Upper lobe of right lung (tissue), 1 donor: ENCODE data around the gene AIP. TPM values are rescaled to one million over a fixed set of nuclear protein-coding genes. Genes with fewer than 3 reads are reported as not detected.

Source experiments
- ATAC-seq: fragments of 200-7000 bp; cut with Tn5 transposase; one replicate; pipeline ENCODE4 v1.9.1; 2020; ENCODE audit warnings: mild to moderate bottlenecking, moderate library complexity
- DNase-seq: peaks from one replicate; pipeline ENCODE4 v3.0.0-alpha.2; 2020
- H3K27ac ChIP-seq: fragments of 200-600 bp; one replicate; pipeline ENCODE4 v1.8.0; 2022
- H3K27me3 ChIP-seq: fragments of 200-600 bp; one replicate; pipeline ENCODE4 v1.8.0; 2022; ENCODE audit warnings: mild to moderate bottlenecking
- H3K36me3 ChIP-seq: fragments of 200-600 bp; one replicate; pipeline ENCODE4 v1.8.0; 2022
- H3K4me1 ChIP-seq: fragments of 200-600 bp; one replicate; pipeline ENCODE4 v1.8.0; 2022
- H3K4me3 ChIP-seq: fragments of 200-600 bp; one replicate; pipeline ENCODE4 v1.8.0; 2022; ENCODE audit warnings: mild to moderate bottlenecking
- H3K9me3 ChIP-seq: fragments of 200-600 bp; one replicate; pipeline ENCODE4 v1.8.0; 2022
- intact Hi-C: fragments of 100-400 bp; cut with DNase I; formaldehyde crosslinking; loops from one replicate; pipeline ENCODE4 v1.11.0; 2022
- total RNA-seq: library from RNA; stranded (reverse); fragmentation: NEBNext Ultra II Directional; extraction: Animal tissue kit (Norgen Biotek cat#: 25700); gene quantifications from one replicate; pipeline ENCODE4 v1.2.1, GENCODE V29; 2021
- TF ChIP-seq, protein P1 (sequence below): fragments of 200-600 bp; IDR thresholded peaks from one replicate; pipeline ENCODE4 v1.8.0; 2022; ENCODE audit warnings: antibody characterized with exemption
- donor health status: DM: no; HTN: yes; CAD: no; lungs with severe emphysema.

AIP gene
- total RNA-seq, 1 donor from 2014 or later = 87.0 TPM

DNA sequence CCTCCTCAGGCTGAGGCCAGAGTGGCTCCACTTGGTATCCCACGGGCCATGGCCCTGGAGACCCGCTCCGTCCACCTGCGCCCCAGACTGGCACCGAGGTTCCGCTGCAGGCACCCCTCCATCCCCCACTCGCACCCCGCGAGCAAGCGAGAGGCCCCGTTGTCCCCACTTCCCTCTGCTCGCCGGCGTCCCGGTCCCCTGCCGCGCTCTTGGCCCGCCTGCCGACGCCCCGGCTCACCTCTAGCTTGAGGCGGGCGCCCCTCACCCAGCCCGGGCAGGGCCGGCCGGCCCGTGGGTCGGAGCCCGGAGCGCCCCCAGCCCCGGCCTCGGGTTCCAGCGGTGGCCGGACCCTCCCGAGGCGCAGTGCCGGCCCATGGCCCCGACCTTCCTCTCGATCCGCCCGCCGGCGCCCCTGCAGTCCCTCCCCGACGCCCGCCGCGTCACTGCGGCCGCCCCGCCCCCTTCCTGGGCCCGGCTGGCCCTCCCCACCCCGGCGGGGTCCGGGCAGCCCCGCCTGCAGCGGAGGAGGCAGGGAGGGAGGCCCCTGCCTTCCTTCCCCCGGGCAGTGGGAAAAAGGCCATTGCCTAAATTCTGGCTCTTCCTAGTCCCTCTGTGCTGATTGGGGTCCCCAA lies 22.2 kb downstream of the AIP start, which contains the start of gene PITPNM1:
Gene PITPNM1, minus strand, starts transcription at position 414 of the 632 bp plus-strand sequence. CDS start 1,183 bp downstream, outside the sequence.
- intact Hi-C loops = loop anchor here (10.0 kb wide), 1 partner anchor 100 kb away; the partner anchor contains the start of genes PPP1CA and TBC1D10C

DNA sequence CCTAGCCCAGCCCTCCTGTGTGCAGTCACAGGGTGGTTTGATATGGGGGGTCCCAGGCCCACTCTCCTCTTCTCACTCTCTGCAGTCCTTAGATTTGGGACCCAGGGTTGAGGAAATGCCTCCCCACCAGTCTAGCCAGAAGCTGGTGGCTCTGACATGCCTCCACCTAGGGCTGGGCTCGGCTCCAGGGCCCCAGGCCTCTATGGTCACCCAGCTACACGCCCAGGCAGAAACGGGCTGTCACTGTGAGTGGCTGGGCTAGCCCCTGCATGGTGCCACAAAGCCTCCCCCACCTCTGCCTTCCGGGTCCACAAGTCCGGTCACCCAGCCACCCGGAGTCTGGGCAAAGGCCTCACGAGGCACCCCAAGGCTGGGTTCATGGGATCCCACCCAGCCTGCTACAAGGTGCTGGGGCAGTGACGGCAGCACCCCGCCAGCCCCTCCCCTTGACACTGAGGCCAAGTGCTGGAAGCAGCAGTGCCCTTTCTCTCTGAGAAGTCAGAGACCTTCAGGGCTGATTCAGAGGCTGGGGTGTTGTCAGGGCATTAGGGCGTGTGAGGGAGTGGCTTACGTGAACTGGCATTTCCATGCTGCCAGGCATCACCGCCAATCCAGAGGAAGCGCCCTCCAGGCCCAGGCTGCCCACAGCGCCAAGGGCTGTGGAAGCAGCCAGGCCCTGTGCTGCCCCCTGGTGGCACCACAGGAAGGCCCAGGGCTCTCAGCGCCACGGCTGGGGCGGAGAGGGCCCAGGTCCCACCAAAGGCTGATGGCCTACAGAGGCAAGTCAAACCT lies 23.0 kb downstream of the AIP start:
- H3K4me1 ChIP-seq = peaks cover 35% of the 10 kb centered on the region
- peak overlapping the region; percentile 87 for H3K4me3 ChIP-seq
- peak; percentile 74 for ATAC-seq
- intact Hi-C loops = loop anchor here (10.0 kb wide), 1 partner anchor 101 kb away; the partner anchor contains the start of genes PPP1CA and TBC1D10C
- no peaks in the 10 kb centered on the region for H3K27me3 ChIP-seq
- TF ChIP-seq, protein P1, sequence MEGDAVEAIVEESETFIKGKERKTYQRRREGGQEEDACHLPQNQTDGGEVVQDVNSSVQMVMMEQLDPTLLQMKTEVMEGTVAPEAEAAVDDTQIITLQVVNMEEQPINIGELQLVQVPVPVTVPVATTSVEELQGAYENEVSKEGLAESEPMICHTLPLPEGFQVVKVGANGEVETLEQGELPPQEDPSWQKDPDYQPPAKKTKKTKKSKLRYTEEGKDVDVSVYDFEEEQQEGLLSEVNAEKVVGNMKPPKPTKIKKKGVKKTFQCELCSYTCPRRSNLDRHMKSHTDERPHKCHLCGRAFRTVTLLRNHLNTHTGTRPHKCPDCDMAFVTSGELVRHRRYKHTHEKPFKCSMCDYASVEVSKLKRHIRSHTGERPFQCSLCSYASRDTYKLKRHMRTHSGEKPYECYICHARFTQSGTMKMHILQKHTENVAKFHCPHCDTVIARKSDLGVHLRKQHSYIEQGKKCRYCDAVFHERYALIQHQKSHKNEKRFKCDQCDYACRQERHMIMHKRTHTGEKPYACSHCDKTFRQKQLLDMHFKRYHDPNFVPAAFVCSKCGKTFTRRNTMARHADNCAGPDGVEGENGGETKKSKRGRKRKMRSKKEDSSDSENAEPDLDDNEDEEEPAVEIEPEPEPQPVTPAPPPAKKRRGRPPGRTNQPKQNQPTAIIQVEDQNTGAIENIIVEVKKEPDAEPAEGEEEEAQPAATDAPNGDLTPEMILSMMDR = peak; percentile 98
- DNase-seq = peak; percentile 96
- H3K27ac ChIP-seq = peak overlapping the region; percentile 98
- H3K36me3 ChIP-seq = peaks cover 7% of the 10 kb centered on the region
- no peaks in the 10 kb centered on the region for H3K9me3 ChIP-seq

More for the DNA sequence above, 22.2 kb downstream of the AIP start, which contains the start of gene PITPNM1:
- H3K36me3 ChIP-seq = peaks cover 7% of the 10 kb centered on the region
- no peaks in the 10 kb centered on the region for H3K27me3 ChIP-seq
- DNase-seq (peak; percentile 90), ATAC-seq (peak; percentile 50)
- H3K4me3 ChIP-seq = peak within 1 kb of the TSS; percentile 87
- H3K27ac ChIP-seq = peak within 1 kb of the TSS; percentile 98
- TF ChIP-seq, protein P1 = no peak
- H3K4me1 ChIP-seq = peaks cover 35% of the 10 kb centered on the region
- H3K9me3 ChIP-seq = no peaks in the 10 kb centered on the region

DNA sequence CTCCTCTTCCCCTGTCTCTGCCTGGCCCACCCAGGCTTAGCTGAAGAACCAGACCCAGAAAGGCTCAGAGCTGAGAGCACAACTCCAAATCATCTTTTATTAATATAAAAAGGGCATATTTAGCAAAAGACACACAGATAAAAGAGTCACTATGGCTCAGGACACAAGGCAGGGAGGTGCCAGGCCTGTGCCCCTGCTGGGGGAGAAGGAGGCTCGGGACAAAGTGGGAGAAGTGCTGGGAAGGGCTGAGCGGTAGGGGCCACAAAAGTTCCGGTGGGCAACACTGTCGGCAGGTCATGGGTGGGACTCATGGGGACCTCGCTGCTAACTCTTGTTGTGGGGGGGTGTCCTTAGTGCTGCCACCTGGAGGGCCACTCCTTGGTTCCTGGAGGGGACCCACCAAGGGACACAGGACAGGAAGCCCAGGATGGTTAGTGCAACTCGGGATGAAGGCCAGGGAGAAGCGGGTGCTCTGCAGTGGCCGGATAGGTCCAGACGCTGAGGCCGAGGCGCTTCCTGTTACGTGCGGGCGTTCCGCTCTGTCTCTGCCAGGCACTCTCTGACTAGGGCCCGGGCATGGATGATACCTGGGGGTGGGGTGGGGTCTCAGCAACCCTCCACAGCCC lies 23.7 kb downstream of the AIP start:
- Histone ChIP-seq H3K36me3 (peaks cover 7% of the 10 kb centered on the region), H3K4me3 (peak overlapping the region; percentile 87), H3K9me3 (no peaks in the 10 kb centered on the region), H3K4me1 (peaks cover 35% of the 10 kb centered on the region), H3K27me3 (no peaks in the 10 kb centered on the region), H3K27ac (peak overlapping the region; percentile 98)
- ATAC-seq (no peak), DNase-seq (no peak)
- TF ChIP-seq, protein P1 = peak; percentile 30
- intact Hi-C loops = loop anchor here (10.0 kb wide), 1 partner anchor 102 kb away; the partner anchor contains the start of genes PPP1CA and TBC1D10C

DNA sequence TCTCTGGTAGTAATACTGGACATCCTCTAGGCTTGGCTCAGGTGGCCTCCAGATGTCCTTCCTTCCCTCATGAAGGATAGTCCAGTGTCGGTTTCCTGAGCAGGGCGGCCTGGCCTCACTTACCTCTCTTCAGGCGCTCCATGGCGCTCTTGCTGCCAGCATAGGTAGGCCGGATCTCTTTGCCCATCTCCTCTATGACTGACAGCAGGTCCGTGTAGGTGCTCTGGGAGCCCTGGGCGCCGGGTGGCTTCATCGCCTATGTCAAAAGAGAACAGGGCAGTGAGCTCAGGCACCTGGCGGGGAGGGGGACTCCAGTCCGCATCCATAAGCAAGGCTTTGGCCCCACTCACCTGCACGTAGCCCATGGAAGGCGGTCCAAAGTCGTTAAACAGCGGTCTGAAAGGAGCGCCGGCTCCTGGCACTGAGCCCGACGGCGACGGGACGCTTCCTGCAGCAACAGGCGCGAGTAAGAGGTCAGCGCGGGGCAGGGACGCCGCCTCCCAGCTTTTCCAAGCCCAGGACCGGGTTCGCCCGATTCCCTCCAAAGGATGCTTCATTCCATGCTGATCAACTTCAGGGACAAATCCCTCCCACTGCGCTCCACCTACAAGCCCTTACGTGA lies 24.5 kb downstream of the AIP start:
- H3K4me1 ChIP-seq = peaks cover 35% of the 10 kb centered on the region

More for the DNA sequence above, 24.5 kb downstream of the AIP start:
- TF ChIP-seq, protein P1 = no peak
- peaks cover 7% of the 10 kb centered on the region for H3K36me3 ChIP-seq
- peak overlapping the region; percentile 87 for H3K4me3 ChIP-seq
- DNase-seq (no peak), ATAC-seq (no peak)
- H3K27me3 ChIP-seq = no peaks in the 10 kb centered on the region
- intact Hi-C loops = loop anchor here (10.0 kb wide), 1 partner anchor 103 kb away; the partner anchor contains the start of genes PPP1CA and TBC1D10C
- H3K9me3 ChIP-seq = no peaks in the 10 kb centered on the region
- H3K27ac ChIP-seq = peak overlapping the region; percentile 98
